ENCODE measurements around the gene C4orf50. TPM values are rescaled to one million over a fixed set of nuclear protein-coding genes. Genes with fewer than 3 reads are reported as not detected.

Gene C4orf50
- total and polyA plus RNA-seq, 2 of the 13 experiments (the other 11 are each of a cell fraction or from before 2014, with no cell fraction given) = not detected

- no TSS peak for BruUV-seq (replicated peaks)
- Histone ChIP-seq H3K9me3 (ENCODE audit: low read length) (no peaks in the 10 kb centered on the region), H3K36me3 (replicated peaks in 1 of 2; ENCODE audit: control insufficient read depth in 1 of 2, insufficient read depth in 2 of 2, low read length in 2 of 2) (no peaks in the 10 kb centered on the region), H3K79me2 (ENCODE audit: insufficient read depth, low read length) (no peaks in the 10 kb centered on the region), H3K9ac (ENCODE audit: insufficient read depth, low read depth, low read length) (no peak overlapping the region), H3K27me3 (ENCODE audit: control insufficient read depth in 1 of 2, insufficient read depth in 2 of 2, low read length in 2 of 2) (peaks cover 1 to 13% of the 10 kb centered on the region in 2 experiments; a peak in 2 of 5 replicates), H4K20me1 (ENCODE audit: insufficient read depth, low read length) (no peaks in the 10 kb centered on the region), H3K4me3 (replicated peaks in 1 of 3; ENCODE audit: insufficient read depth in 1 of 3, low read depth in 2 of 3, low read length in 3 of 3) (no peak overlapping the region), H3K27ac (ENCODE audit: extremely low read length, insufficient read depth, low read length) (no peak overlapping the region), H3K4me2 (ENCODE audit: low read depth, low read length) (no peak overlapping the region), H2AFZ (ENCODE audit: low read length) (no peak overlapping the region), H3K4me1 (ENCODE audit: insufficient read depth, low read length) (no peaks in the 10 kb centered on the region)
- POLR2A ChIA-PET = no interaction called here
- intact Hi-C loops (cut with micrococcal nuclease; ENCODE audit: unreplicated experiment) (no loop called here), in situ Hi-C loops (cut with HindIII; ENCODE audit: extremely low pct_ligation_motif_present, low pct_unique_long_range_greater_than_20kb) (no loop called here)
- CTCF ChIA-PET (ENCODE audit: low intra/inter-chr PET ratio, low total read pairs) = no interaction called here
- no peak for TF ChIP-seq RFX3 (CRISPR knock-in tag; IDR thresholded peaks at IDR 0.05)
- TF ChIP-seq ZNF572 (CRISPR knock-in tag; IDR thresholded peaks at IDR 0.05) = no peak
- WGBS (ENCODE audit: low lambda C conversion rate) = under 1% methylated on average over 5 of the region's 5 CpGs
- FAIRE-seq = no peak
- no peak for DNase-seq (ENCODE audit: low spot score)
- ATAC-seq = no peak
These were observed 112.0 kb downstream of the C4orf50 start for GRCh38 chr4:5906191-5906590.

GRCh38 chr4:5905714-5906113, 112.5 kb downstream of the C4orf50 start:
- no peaks in the 10 kb centered on the region for H3K9me3 ChIP-seq (ENCODE audit: low read length)
- no peaks in the 10 kb centered on the region for H3K4me1 ChIP-seq (ENCODE audit: insufficient read depth, low read length)
- no peaks in the 10 kb centered on the region for H4K20me1 ChIP-seq (ENCODE audit: insufficient read depth, low read length)
- DNase-seq (ENCODE audit: low spot score) = no peak
- H3K27ac ChIP-seq (ENCODE audit: extremely low read length, insufficient read depth, low read length) = no peak overlapping the region
- no peak overlapping the region for H3K4me3 ChIP-seq (replicated peaks in 1 of 3; ENCODE audit: insufficient read depth in 1 of 3, low read depth in 2 of 3, low read length in 3 of 3)
- H3K4me2 ChIP-seq (ENCODE audit: low read depth, low read length) = no peak overlapping the region
- H3K9ac ChIP-seq (ENCODE audit: insufficient read depth, low read depth, low read length) = no peak overlapping the region
- intact Hi-C loops (cut with micrococcal nuclease; ENCODE audit: unreplicated experiment) (no loop called here), in situ Hi-C loops (cut with HindIII; ENCODE audit: extremely low pct_ligation_motif_present, low pct_unique_long_range_greater_than_20kb) (no loop called here)
- no peak overlapping the region for H2AFZ ChIP-seq (ENCODE audit: low read length)
- H3K36me3 ChIP-seq (replicated peaks in 1 of 2; ENCODE audit: control insufficient read depth in 1 of 2, insufficient read depth in 2 of 2, low read length in 2 of 2) = no peaks in the 10 kb centered on the region
- TF ChIP-seq CCAR2 (optimal IDR thresholded peaks at IDR 0.05; ENCODE audit: low read depth, low read length) (no peak), NR1H2 (CRISPR knock-in tag; IDR thresholded peaks at IDR 0.05; ENCODE audit: borderline replicate concordance, low read depth) (no peak), ZSCAN20 (CRISPR knock-in tag; IDR thresholded peaks at IDR 0.05; ENCODE audit: borderline replicate concordance) (no peak), ZNF709 (CRISPR knock-in tag; IDR thresholded peaks at IDR 0.05) (no peak)
- POLR2A ChIA-PET = no interaction called here
- no TSS peak for BruUV-seq (replicated peaks)
- 12% methylated on average over 8 of the region's 8 CpGs for WGBS (ENCODE audit: low lambda C conversion rate)
- ATAC-seq = no peak
- H3K79me2 ChIP-seq (ENCODE audit: insufficient read depth, low read length) = no peaks in the 10 kb centered on the region
- CTCF ChIA-PET (ENCODE audit: low intra/inter-chr PET ratio, low total read pairs) = no interaction called here
- peaks cover 1 to 18% of the 10 kb centered on the region in 2 experiments; a peak in 3 of 5 replicates for H3K27me3 ChIP-seq (ENCODE audit: control insufficient read depth in 1 of 2, insufficient read depth in 2 of 2, low read length in 2 of 2)
- FAIRE-seq = no peak

Measured in HepG2 (cell line).